Measurements from ENCODE around the gene PDCD6IP.

Gene PDCD6IP

DNA sequence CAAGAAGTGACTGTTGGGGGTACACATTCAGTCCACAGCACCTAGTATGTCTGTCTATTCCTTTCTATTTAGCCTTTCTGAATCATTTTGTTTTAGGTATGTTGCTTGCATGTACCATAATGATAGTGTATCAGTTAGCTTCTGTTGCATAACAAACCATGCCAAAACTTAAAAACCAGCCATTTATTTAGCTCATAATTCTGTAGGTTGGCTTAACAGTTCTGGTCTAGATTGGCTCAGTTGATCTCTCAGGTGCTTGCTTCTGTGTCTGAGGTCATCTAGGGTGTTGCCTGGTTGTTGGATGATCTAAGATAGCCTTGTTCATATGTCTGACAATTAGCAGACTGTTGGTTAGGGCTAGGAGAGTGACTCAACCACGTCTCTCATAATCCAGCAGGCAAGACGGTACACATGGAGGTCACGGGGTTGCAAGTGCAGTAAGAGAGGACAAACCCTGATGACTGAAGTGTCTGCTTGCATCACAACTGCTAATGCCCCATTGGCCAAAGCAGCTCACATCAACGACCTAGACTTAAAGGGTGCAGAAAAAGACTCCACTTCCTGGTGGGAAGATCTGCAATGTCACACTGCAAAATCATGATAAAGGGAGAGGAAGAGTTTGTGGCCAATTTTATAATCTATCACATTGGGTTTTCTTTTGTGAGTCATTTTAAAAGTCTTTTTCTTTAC lies 6.8 kb upstream of the PDCD6IP start:
- no peak overlapping the region for H3K27ac Mint-ChIP-seq
- no peak overlapping the region for H3K4me3 Mint-ChIP-seq
- H3K36me3 Mint-ChIP-seq (ENCODE audit: low read depth) = no peaks in the 10 kb centered on the region
- H3K4me1 Mint-ChIP-seq = no peaks in the 10 kb centered on the region
- no peaks in the 10 kb centered on the region for H3K9me3 Mint-ChIP-seq
- H3K27me3 Mint-ChIP-seq (ENCODE audit: low read depth) = peaks cover 23% of the 10 kb centered on the region
- TF ChIP-seq, protein P1, sequence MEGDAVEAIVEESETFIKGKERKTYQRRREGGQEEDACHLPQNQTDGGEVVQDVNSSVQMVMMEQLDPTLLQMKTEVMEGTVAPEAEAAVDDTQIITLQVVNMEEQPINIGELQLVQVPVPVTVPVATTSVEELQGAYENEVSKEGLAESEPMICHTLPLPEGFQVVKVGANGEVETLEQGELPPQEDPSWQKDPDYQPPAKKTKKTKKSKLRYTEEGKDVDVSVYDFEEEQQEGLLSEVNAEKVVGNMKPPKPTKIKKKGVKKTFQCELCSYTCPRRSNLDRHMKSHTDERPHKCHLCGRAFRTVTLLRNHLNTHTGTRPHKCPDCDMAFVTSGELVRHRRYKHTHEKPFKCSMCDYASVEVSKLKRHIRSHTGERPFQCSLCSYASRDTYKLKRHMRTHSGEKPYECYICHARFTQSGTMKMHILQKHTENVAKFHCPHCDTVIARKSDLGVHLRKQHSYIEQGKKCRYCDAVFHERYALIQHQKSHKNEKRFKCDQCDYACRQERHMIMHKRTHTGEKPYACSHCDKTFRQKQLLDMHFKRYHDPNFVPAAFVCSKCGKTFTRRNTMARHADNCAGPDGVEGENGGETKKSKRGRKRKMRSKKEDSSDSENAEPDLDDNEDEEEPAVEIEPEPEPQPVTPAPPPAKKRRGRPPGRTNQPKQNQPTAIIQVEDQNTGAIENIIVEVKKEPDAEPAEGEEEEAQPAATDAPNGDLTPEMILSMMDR (IDR thresholded peaks at IDR 0.05; ENCODE audit: unreplicated experiment in 3 of 3) = no peak

DNA sequence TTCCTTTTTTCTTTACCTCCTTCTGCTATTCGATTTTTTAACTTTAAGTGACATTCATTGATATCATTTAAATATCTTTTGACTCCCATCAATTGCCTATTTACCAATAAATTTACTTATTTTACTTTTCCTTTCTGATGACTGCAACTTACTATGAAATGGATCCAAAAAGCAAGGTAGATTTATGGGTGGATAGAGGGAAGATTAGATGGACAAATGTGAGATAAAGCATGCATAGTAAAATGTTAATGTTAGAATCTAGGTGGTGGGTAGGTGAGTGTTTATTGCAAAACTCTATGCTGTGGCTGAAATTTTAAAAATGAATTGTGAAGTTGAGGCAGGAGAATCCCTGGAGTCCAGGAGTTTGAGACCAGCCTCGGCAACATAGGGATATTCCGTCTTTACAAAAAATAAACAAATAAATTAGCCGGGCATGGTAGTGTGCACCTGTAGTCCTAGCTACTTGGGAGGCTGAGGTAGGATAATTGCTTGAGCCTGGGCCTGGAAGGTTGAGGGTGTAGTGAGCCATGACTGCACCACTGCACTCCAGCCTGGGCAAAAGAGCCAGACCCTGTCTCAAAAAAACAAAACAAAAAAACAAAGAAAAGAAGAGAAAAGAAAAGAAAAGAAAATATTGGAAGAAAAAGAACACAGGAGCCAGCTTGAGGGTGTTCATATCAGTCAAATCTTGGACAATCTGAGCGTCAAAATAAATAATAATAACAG lies 6.1 kb upstream of the PDCD6IP start:
- TF ChIP-seq, protein P1 (IDR thresholded peaks at IDR 0.05; ENCODE audit: unreplicated experiment in 3 of 3) = no peak
- Mint-ChIP-seq H3K27ac (no peak overlapping the region), H3K36me3 (ENCODE audit: low read depth) (no peaks in the 10 kb centered on the region), H3K4me1 (no peaks in the 10 kb centered on the region), H3K9me3 (no peaks in the 10 kb centered on the region), H3K27me3 (ENCODE audit: low read depth) (peaks cover 17% of the 10 kb centered on the region), H3K4me3 (no peak overlapping the region)

DNA sequence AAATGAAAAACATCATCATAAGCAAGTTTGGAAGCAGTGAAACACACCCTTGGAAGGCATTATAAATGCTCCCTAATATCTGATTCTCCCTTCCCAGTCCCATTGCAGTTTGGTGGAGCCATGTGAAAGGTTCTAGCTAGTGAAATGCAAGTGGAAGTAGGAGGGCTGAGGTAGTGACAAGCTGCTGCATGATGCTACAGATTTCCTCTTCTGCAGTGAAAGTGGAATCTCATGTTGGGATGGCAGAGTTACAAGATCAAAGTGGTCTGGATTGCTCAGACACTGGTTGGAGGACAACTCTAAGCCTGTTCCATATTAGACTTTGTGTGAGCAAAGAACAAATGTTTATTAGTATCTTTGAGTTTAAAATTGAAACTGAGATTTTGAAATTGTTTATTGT lies 3.3 kb upstream of the PDCD6IP start:
- H3K9me3 Mint-ChIP-seq = no peaks in the 10 kb centered on the region
- no peak overlapping the region for H3K4me3 Mint-ChIP-seq
- H3K27me3 Mint-ChIP-seq (ENCODE audit: low read depth) = peaks cover 7% of the 10 kb centered on the region
- TF ChIP-seq, protein P1 (IDR thresholded peaks at IDR 0.05; ENCODE audit: unreplicated experiment in 3 of 3) = no peak
- no peak overlapping the region for H3K27ac Mint-ChIP-seq
- H3K36me3 Mint-ChIP-seq (ENCODE audit: low read depth) = no peaks in the 10 kb centered on the region
- H3K4me1 Mint-ChIP-seq = peaks cover 17% of the 10 kb centered on the region

DNA sequence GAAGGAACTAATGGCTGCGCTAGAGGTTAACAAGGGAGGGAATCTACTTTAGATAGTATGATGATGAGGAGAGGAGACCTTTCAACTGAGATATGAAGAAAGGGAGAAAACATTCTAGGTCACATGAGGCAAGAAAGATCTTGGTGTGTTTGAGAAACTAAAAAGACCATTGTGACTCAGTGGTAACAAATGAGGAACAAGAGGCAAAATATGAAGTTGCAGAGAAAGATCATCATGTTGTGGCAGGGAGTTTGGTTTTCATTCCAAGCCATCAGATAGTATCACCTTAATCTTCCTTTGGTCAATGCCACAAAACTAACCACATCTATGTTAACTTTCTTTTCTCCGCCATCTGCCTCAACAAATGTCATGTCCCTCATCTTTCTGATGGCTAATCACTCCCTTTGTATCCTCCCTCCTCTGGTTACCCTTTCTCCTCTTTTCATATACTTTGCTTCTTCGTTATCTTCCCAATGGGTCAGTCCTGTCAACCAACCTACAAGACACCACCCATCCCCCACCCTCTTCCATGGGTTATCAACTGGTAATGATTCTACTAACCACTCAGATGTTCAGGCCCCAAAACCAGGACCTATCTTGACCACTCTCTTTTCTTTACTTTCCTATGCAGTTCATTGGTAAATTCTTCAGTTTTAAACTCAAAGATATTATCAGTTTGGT lies 2.4 kb upstream of the PDCD6IP start:
- peaks cover 26% of the 10 kb centered on the region for H3K4me1 Mint-ChIP-seq
- H3K27me3 Mint-ChIP-seq (ENCODE audit: low read depth) = peaks cover 7% of the 10 kb centered on the region
- H3K36me3 Mint-ChIP-seq (ENCODE audit: low read depth) = peaks cover 5% of the 10 kb centered on the region
- peak overlapping the region; percentile 53 to 67 (median 67) for H3K4me3 Mint-ChIP-seq
- TF ChIP-seq, protein P1 (IDR thresholded peaks at IDR 0.05; ENCODE audit: unreplicated experiment in 3 of 3) = no peak
- no peak overlapping the region for H3K27ac Mint-ChIP-seq
- no peaks in the 10 kb centered on the region for H3K9me3 Mint-ChIP-seq

DNA sequence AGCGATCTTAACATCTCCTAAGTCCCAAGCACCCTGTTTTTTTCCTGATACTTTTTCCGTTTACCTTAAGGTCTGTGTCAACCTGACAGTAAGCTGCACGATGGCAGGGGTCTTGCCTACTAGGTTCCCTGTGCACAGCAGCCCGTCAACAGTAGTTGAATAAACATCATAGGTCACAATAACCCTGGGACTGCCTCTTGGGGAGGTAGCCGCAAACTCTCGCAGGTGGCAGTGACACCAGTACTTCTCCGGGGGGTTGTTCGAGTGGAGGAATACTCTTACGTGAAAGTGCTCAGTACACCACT lies 365 bp upstream of the PDCD6IP start:
- H3K9me3 Mint-ChIP-seq = peaks cover 8% of the 10 kb centered on the region
- peak overlapping the region; percentile 98 for H3K4me3 Mint-ChIP-seq
- peaks cover 7% of the 10 kb centered on the region for H3K27me3 Mint-ChIP-seq (ENCODE audit: low read depth)
- H3K36me3 Mint-ChIP-seq (ENCODE audit: low read depth) = peaks cover 21% of the 10 kb centered on the region
- peaks cover 33% of the 10 kb centered on the region for H3K4me1 Mint-ChIP-seq
- peak overlapping the region; percentile 87 to 93 (median 93) for H3K27ac Mint-ChIP-seq
- TF ChIP-seq, protein P1 (IDR thresholded peaks at IDR 0.05; ENCODE audit: unreplicated experiment in 3 of 3) = no peak

All from nephron (organoid).